Suprapubic skin (tissue), 4 donors: ENCODE measurements around the gene TRMU. TPM values are rescaled to one million over a fixed set of nuclear protein-coding genes. Genes with fewer than 3 reads are reported as not detected.

Experiments
- DNase-seq, 2 donors: peaks; one replicate each; pipeline ENCODE4 v3.0.0-alpha.2; 2019; ENCODE audit warnings: low spot score in 2 of 2
- H3K27ac ChIP-seq: fragments of 200-600 bp; sonication (generic); one replicate; pipeline ENCODE4 v1.5.1; 2019
- H3K27me3 ChIP-seq: fragments of 200-600 bp; sonication (generic); one replicate; pipeline ENCODE4 v1.5.1; 2019
- H3K36me3 ChIP-seq: fragments of 200-600 bp; sonication (generic); one replicate; pipeline ENCODE4 v1.5.1; 2019
- H3K4me1 ChIP-seq: fragments of 200-600 bp; sonication (generic); one replicate; pipeline ENCODE4 v1.5.1; 2019
- H3K4me3 ChIP-seq: fragments of 200-600 bp; sonication (generic); one replicate; pipeline ENCODE4 v1.5.1; 2019; ENCODE audit warnings: mild to moderate bottlenecking
- H3K9me3 ChIP-seq: fragments of 200-600 bp; sonication (generic); one replicate; pipeline ENCODE4 v1.5.1; 2019
- CTCF ChIP-seq, 2 donors: fragments of 200-600 bp in 1 of 2; fragments of 450-650 bp in 1 of 2; sonication (generic) in 1 of 2; IDR thresholded peaks; one replicate each; pipeline ENCODE4 v1.5.1; 2016 to 2019; ENCODE audit warnings: antibody characterized with exemption in 2 of 2, mild to moderate bottlenecking in 1 of 2, moderate library complexity in 1 of 2
- EP300 ChIP-seq: sonication (generic); formaldehyde crosslinking; IDR thresholded peaks from one replicate; pipeline ENCODE4 v1.6.1; 2017; ENCODE audit warnings: antibody characterized with exemption
- POLR2A ChIP-seq, 2 donors: fragments of 450-650 bp; IDR thresholded peaks; one replicate each; pipeline ENCODE4 v1.6.1; 2017; ENCODE audit warnings: antibody characterized with exemption in 2 of 2, mild to moderate bottlenecking in 2 of 2, moderate library complexity in 2 of 2
- POLR2AphosphoS5 ChIP-seq, 3 donors: sonication (generic); formaldehyde crosslinking; IDR thresholded peaks; one replicate each; pipeline ENCODE4 v1.6.1; 2017; ENCODE audit warnings: antibody characterized with exemption in 3 of 3
- WGBS: methylation state at CpG from one replicate; pipeline ENCODE4 v1.1.5; 2018; 5-methylcytosine and 5-hydroxymethylcytosine counted together
- total RNA-seq, 4 donors: library from RNA; depleted of rRNA; stranded (reverse); fragments of >200 nt; gene quantifications; one replicate each; pipeline ENCODE4 v1.1.0, GENCODE V29; 2016

The TRMU gene
- total RNA-seq, 4 donors from 2014 or later, result 28.3 to 109 (median 40.9) TPM

GRCh38 chr22:46378426-46379065 lies 43.0 kb downstream of the TRMU start:
- H3K4me1 ChIP-seq, result peaks cover 14% of the 10 kb centered on the region
- H3K9me3 ChIP-seq, result no peaks in the 10 kb centered on the region
- WGBS, result 88% methylated on average over 22 of the region's 22 CpGs
- peaks cover 28% of the 10 kb centered on the region for H3K36me3 ChIP-seq
- peaks cover 3% of the 10 kb centered on the region for H3K27me3 ChIP-seq
- no peak overlapping the region for H3K4me3 ChIP-seq
- TF ChIP-seq POLR2AphosphoS5 (IDR thresholded peaks at IDR 0.05), result no peak
- no peak for TF ChIP-seq EP300
- TF ChIP-seq CTCF (IDR thresholded peaks at IDR 0.05), result no peak
- TF ChIP-seq POLR2A (IDR thresholded peaks at IDR 0.05), result no peak
- DNase-seq, result no peak
- no peak overlapping the region for H3K27ac ChIP-seq

- H3K4me1 ChIP-seq, result peaks cover 7% of the 10 kb centered on the region
- peaks cover 3% of the 10 kb centered on the region for H3K27me3 ChIP-seq
- TF ChIP-seq EP300, result no peak
- TF ChIP-seq CTCF (IDR thresholded peaks at IDR 0.05), result no peak
- TF ChIP-seq POLR2AphosphoS5 (IDR thresholded peaks at IDR 0.05), result no peak
- no peak for TF ChIP-seq POLR2A (IDR thresholded peaks at IDR 0.05)
- no peak overlapping the region for H3K4me3 ChIP-seq
- no peak overlapping the region for H3K27ac ChIP-seq
- 83% methylated on average over 29 of the region's 29 CpGs for WGBS
- no peak for DNase-seq
- H3K9me3 ChIP-seq, result no peaks in the 10 kb centered on the region
- H3K36me3 ChIP-seq, result peaks cover 28% of the 10 kb centered on the region
These were observed 43.8 kb downstream of the TRMU start for GRCh38 chr22:46379066-46379930.

GRCh38 chr22:46380069-46380468 lies 44.6 kb downstream of the TRMU start:
- Histone ChIP-seq H3K4me3 (no peak overlapping the region), H3K36me3 (peaks cover 28% of the 10 kb centered on the region), H3K27ac (no peak overlapping the region), H3K9me3 (no peaks in the 10 kb centered on the region), H3K4me1 (no peaks in the 10 kb centered on the region), H3K27me3 (peaks cover 3% of the 10 kb centered on the region)
- WGBS, result 86% methylated on average over 17 of the region's 19 CpGs
- no peak for TF ChIP-seq EP300
- no peak for TF ChIP-seq POLR2A (IDR thresholded peaks at IDR 0.05)
- TF ChIP-seq POLR2AphosphoS5 (IDR thresholded peaks at IDR 0.05), result no peak
- no peak for TF ChIP-seq CTCF (IDR thresholded peaks at IDR 0.05)
- DNase-seq, result no peak

GRCh38 chr22:46380581-46380980 lies 45.1 kb downstream of the TRMU start:
- 95% methylated on average over 14 of the region's 17 CpGs for WGBS
- no peak for DNase-seq
- TF ChIP-seq POLR2AphosphoS5 (IDR thresholded peaks at IDR 0.05), result no peak
- no peak for TF ChIP-seq EP300
- TF ChIP-seq CTCF (IDR thresholded peaks at IDR 0.05), result no peak
- no peak for TF ChIP-seq POLR2A (IDR thresholded peaks at IDR 0.05)
- Histone ChIP-seq H3K4me3 (no peak overlapping the region), H3K9me3 (no peaks in the 10 kb centered on the region), H3K4me1 (no peaks in the 10 kb centered on the region), H3K27ac (no peak overlapping the region), H3K27me3 (peaks cover 3% of the 10 kb centered on the region), H3K36me3 (peaks cover 28% of the 10 kb centered on the region)

GRCh38 chr22:46381142-46381541 lies 45.6 kb downstream of the TRMU start:
- Histone ChIP-seq H3K4me1 (no peaks in the 10 kb centered on the region), H3K9me3 (no peaks in the 10 kb centered on the region), H3K4me3 (no peak overlapping the region), H3K27ac (no peak overlapping the region), H3K36me3 (peaks cover 28% of the 10 kb centered on the region), H3K27me3 (peaks cover 3% of the 10 kb centered on the region)
- TF ChIP-seq POLR2A (IDR thresholded peaks at IDR 0.05) (no peak), CTCF (IDR thresholded peaks at IDR 0.05) (no peak), EP300 (no peak), POLR2AphosphoS5 (IDR thresholded peaks at IDR 0.05) (no peak)
- WGBS, result 29% methylated on average over 5 of the region's 5 CpGs
- DNase-seq, result no peak
